SK-N-SH treated with all-trans-retinoic acid at 6 μM for 48 hours (cell line): ENCODE data around the gene R3HDM2.

Experiments used
- ARNTL ChIP-seq: fragments of 450-650 bp; formaldehyde crosslinking; IDR thresholded peaks from 2 replicates; pipeline ENCODE4 v1.5.0; 2020; ENCODE audit warnings: low read depth, mild to moderate bottlenecking, moderate library complexity, borderline replicate concordance
- PPARA ChIP-seq: fragments of 250-450 bp; sonication (Bioruptor Pico); IDR thresholded peaks from 2 replicates; pipeline ENCODE4 v1.5.0; 2020; ENCODE audit warnings: mild to moderate bottlenecking, borderline replicate concordance
- ZC3H10 ChIP-seq: fragments of 250-450 bp; sonication (Bioruptor Pico); IDR thresholded peaks from 2 replicates; pipeline ENCODE4 v1.5.1; 2021; ENCODE audit warnings: mild to moderate bottlenecking, moderate library complexity
- ZNF8 ChIP-seq: fragments of 450-650 bp; formaldehyde crosslinking; IDR thresholded peaks from 2 replicates; pipeline ENCODE4 v1.5.0; 2020; ENCODE audit warnings: mild to moderate bottlenecking, moderate library complexity
- TF ChIP-seq, protein P1 (sequence below): fragments of 250-450 bp; sonication (Bioruptor Pico); IDR thresholded peaks from 2 replicates; pipeline ENCODE4 v1.8.0; 2020; ENCODE audit warnings: mild to moderate bottlenecking, moderate library complexity, borderline replicate concordance
- TF ChIP-seq, protein P2 (sequence below): fragments of 250-450 bp; sonication (Bioruptor Pico); IDR thresholded peaks from 2 replicates; pipeline ENCODE4 v1.5.1; 2020; ENCODE audit warnings: low read depth, mild to moderate bottlenecking, moderate library complexity
- TF ChIP-seq, protein P3 (sequence below): fragments of 250-450 bp; sonication (Bioruptor Pico); IDR thresholded peaks from 2 replicates; pipeline ENCODE4 v1.5.1; 2021; ENCODE audit warnings: mild to moderate bottlenecking, moderate library complexity

DNA sequence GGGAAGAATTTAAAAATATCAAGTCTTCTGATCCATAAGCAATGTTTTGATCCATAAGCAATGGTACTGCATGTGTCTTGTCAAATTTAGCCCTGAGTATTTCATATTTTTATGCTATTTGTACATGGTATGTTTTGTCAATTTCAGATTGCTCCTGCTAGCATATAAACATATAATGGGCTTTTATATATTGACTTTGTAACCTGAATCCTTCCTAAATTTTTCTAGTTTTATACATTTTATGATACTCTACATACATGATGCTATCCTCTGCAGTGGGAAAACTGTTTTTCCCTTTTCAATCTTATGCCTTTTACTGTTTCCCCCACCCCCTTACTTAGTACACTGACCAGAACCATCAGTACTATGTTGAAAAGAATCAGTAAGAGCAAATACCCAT lies 75.1 kb downstream of the R3HDM2 start:
- TF ChIP-seq, protein P1, sequence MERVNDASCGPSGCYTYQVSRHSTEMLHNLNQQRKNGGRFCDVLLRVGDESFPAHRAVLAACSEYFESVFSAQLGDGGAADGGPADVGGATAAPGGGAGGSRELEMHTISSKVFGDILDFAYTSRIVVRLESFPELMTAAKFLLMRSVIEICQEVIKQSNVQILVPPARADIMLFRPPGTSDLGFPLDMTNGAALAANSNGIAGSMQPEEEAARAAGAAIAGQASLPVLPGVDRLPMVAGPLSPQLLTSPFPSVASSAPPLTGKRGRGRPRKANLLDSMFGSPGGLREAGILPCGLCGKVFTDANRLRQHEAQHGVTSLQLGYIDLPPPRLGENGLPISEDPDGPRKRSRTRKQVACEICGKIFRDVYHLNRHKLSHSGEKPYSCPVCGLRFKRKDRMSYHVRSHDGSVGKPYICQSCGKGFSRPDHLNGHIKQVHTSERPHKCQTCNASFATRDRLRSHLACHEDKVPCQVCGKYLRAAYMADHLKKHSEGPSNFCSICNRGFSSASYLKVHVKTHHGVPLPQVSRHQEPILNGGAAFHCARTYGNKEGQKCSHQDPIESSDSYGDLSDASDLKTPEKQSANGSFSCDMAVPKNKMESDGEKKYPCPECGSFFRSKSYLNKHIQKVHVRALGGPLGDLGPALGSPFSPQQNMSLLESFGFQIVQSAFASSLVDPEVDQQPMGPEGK (CRISPR knock-in tag) = no peak
- TF ChIP-seq ARNTL (CRISPR knock-in tag) = no peak
- TF ChIP-seq PPARA (CRISPR knock-in tag) = no peak
- TF ChIP-seq, protein P2, sequence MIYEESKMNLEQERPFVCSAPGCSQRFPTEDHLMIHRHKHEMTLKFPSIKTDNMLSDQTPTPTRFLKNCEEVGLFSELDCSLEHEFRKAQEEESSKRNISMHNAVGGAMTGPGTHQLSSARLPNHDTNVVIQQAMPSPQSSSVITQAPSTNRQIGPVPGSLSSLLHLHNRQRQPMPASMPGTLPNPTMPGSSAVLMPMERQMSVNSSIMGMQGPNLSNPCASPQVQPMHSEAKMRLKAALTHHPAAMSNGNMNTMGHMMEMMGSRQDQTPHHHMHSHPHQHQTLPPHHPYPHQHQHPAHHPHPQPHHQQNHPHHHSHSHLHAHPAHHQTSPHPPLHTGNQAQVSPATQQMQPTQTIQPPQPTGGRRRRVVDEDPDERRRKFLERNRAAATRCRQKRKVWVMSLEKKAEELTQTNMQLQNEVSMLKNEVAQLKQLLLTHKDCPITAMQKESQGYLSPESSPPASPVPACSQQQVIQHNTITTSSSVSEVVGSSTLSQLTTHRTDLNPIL (CRISPR knock-in tag) = no peak
- TF ChIP-seq ZNF8 (CRISPR knock-in tag) = no peak
- TF ChIP-seq, protein P3, sequence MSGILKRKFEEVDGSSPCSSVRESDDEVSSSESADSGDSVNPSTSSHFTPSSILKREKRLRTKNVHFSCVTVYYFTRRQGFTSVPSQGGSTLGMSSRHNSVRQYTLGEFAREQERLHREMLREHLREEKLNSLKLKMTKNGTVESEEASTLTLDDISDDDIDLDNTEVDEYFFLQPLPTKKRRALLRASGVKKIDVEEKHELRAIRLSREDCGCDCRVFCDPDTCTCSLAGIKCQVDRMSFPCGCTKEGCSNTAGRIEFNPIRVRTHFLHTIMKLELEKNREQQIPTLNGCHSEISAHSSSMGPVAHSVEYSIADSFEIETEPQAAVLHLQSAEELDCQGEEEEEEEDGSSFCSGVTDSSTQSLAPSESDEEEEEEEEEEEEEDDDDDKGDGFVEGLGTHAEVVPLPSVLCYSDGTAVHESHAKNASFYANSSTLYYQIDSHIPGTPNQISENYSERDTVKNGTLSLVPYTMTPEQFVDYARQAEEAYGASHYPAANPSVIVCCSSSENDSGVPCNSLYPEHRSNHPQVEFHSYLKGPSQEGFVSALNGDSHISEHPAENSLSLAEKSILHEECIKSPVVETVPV (CRISPR knock-in tag) = no peak
- TF ChIP-seq ZC3H10 (CRISPR knock-in tag) = no peak
